Measurements from ENCODE around the gene MAP7. TPM values are rescaled to one million over a fixed set of nuclear protein-coding genes. Genes with fewer than 3 reads are reported as not detected.

The MAP7 gene
- total and polyA plus RNA-seq, 2 experiments from 2014 or later: 0.76 to 0.79 TPM

DNA sequence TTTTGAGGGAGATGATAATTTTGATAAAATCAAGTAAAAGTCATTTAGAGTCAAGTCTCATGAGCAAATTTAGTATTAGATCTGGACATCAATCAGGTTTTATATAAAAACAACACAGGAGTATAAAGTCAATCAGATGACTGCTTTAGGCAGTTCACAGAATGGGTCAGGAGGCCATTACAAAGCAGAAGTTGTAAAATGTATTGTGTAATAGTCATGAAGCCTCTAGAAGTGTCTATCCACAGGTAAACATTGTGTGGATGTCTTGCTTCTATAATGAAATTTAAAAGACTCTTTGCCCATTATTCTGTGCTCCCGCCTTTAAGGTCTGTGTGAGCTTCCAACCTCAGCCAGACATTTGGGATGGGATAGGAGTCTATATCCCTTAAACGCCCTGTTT is 28.8 kb downstream of the MAP7 start:
- H3K27me3 ChIP-seq (replicated peaks; ENCODE audit: insufficient read depth): no peaks in the 10 kb centered on the region
- no peaks in the 10 kb centered on the region for H3K79me2 ChIP-seq (ENCODE audit: insufficient read depth)
- no peak for DNase-seq
- no peaks in the 10 kb centered on the region for H3F3A ChIP-seq (ENCODE audit: insufficient read depth)
- no peak overlapping the region for H3K4me2 ChIP-seq (ENCODE audit: unreplicated experiment)
- no peak overlapping the region for H3K9ac ChIP-seq
- H3K4me1 ChIP-seq (ENCODE audit: insufficient read depth): no peaks in the 10 kb centered on the region
- no peak overlapping the region for H3K27ac ChIP-seq
- TF ChIP-seq EZH2 (IDR thresholded peaks at IDR 0.05; ENCODE audit: insufficient read depth, poor library complexity, severe bottlenecking) (no peak), EZH2phosphoT487 (IDR thresholded peaks at IDR 0.05; ENCODE audit: insufficient read depth, low read depth) (no peak)
- no peaks in the 10 kb centered on the region for H3K9me3 ChIP-seq (ENCODE audit: low read depth)
- H3K4me3 ChIP-seq: no peak overlapping the region
- no peak overlapping the region for H2AFZ ChIP-seq
- WGBS, 2 experiments (ENCODE audit: low coverage in 1 of 2, low lambda C conversion rate in 2 of 2, missing lambda C conversion rate in 2 of 2): 56 to 60% methylated on average over 2 of the region's 2 CpGs
- H3K9me2 ChIP-seq (ENCODE audit: insufficient read depth): no peaks in the 10 kb centered on the region
- H4K20me1 ChIP-seq (ENCODE audit: insufficient read depth): no peaks in the 10 kb centered on the region
- in situ Hi-C loops (cut with MboI): no loop called here
- H3K36me3 ChIP-seq (ENCODE audit: low read depth): no peaks in the 10 kb centered on the region

DNA sequence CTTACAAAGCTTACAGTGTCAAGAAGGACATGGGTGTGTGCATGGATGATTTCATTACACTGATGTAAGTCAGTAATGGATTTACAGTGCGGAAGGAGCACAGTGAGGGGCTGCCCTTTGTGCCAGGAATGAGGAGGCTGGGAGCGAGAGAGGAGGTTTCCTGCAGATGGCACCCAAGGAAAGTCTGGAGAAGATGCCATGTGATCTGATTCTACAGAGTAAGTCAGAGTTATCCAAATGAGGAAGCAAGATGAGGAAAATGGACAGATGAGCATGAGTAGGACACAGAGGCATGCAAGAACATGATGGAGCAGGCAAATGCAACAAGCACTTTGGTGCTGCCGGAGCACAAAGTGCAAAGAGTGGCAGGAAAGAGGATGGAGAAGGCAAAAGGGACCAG is 29.7 kb downstream of the MAP7 start:
- no peaks in the 10 kb centered on the region for H4K20me1 ChIP-seq (ENCODE audit: insufficient read depth)
- H3K27me3 ChIP-seq (replicated peaks; ENCODE audit: insufficient read depth): no peaks in the 10 kb centered on the region
- H3F3A ChIP-seq (ENCODE audit: insufficient read depth): no peaks in the 10 kb centered on the region
- DNase-seq: no peak
- no peak overlapping the region for H3K27ac ChIP-seq
- in situ Hi-C loops (cut with MboI): no loop called here
- no peaks in the 10 kb centered on the region for H3K9me3 ChIP-seq (ENCODE audit: low read depth)
- WGBS, 2 experiments (ENCODE audit: low coverage in 1 of 2, low lambda C conversion rate in 2 of 2, missing lambda C conversion rate in 2 of 2): 76 to 84% methylated on average over 3 of the region's 3 CpGs
- no peak overlapping the region for H2AFZ ChIP-seq
- H3K36me3 ChIP-seq (ENCODE audit: low read depth): no peaks in the 10 kb centered on the region
- TF ChIP-seq EZH2phosphoT487 (IDR thresholded peaks at IDR 0.05; ENCODE audit: insufficient read depth, low read depth) (no peak), EZH2 (IDR thresholded peaks at IDR 0.05; ENCODE audit: insufficient read depth, poor library complexity, severe bottlenecking) (no peak)
- H3K9me2 ChIP-seq (ENCODE audit: insufficient read depth): no peaks in the 10 kb centered on the region
- no peak overlapping the region for H3K4me3 ChIP-seq
- no peak overlapping the region for H3K4me2 ChIP-seq (ENCODE audit: unreplicated experiment)
- H3K4me1 ChIP-seq (ENCODE audit: insufficient read depth): no peaks in the 10 kb centered on the region
- no peaks in the 10 kb centered on the region for H3K79me2 ChIP-seq (ENCODE audit: insufficient read depth)
- no peak overlapping the region for H3K9ac ChIP-seq

- WGBS, 2 experiments (ENCODE audit: low coverage in 1 of 2, low lambda C conversion rate in 2 of 2, missing lambda C conversion rate in 2 of 2): 80 to 85% methylated on average over 3 of the region's 3 CpGs
- H3K4me1 ChIP-seq (ENCODE audit: insufficient read depth): no peaks in the 10 kb centered on the region
- in situ Hi-C loops (cut with MboI): no loop called here
- H3K27ac ChIP-seq: no peak overlapping the region
- H3K9me3 ChIP-seq (ENCODE audit: low read depth): no peaks in the 10 kb centered on the region
- H3K9ac ChIP-seq: no peak overlapping the region
- H3K4me3 ChIP-seq: no peak overlapping the region
- H3K36me3 ChIP-seq (ENCODE audit: low read depth): no peaks in the 10 kb centered on the region
- DNase-seq: no peak
- H3K4me2 ChIP-seq (ENCODE audit: unreplicated experiment): no peak overlapping the region
- H3K9me2 ChIP-seq (ENCODE audit: insufficient read depth): no peaks in the 10 kb centered on the region
- H3F3A ChIP-seq (ENCODE audit: insufficient read depth): no peaks in the 10 kb centered on the region
- H2AFZ ChIP-seq: no peak overlapping the region
- no peaks in the 10 kb centered on the region for H3K27me3 ChIP-seq (replicated peaks; ENCODE audit: insufficient read depth)
- no peaks in the 10 kb centered on the region for H3K79me2 ChIP-seq (ENCODE audit: insufficient read depth)
- H4K20me1 ChIP-seq (ENCODE audit: insufficient read depth): no peaks in the 10 kb centered on the region
- TF ChIP-seq EZH2phosphoT487 (IDR thresholded peaks at IDR 0.05; ENCODE audit: insufficient read depth, low read depth): no peak
- TF ChIP-seq EZH2 (IDR thresholded peaks at IDR 0.05; ENCODE audit: insufficient read depth, poor library complexity, severe bottlenecking): no peak
Measured at GRCh38 chr6:136517582-136517981, 32.6 kb downstream of the MAP7 start.

- H3F3A ChIP-seq (ENCODE audit: insufficient read depth): no peaks in the 10 kb centered on the region
- no peak overlapping the region for H3K9ac ChIP-seq
- H2AFZ ChIP-seq: no peak overlapping the region
- TF ChIP-seq EZH2 (IDR thresholded peaks at IDR 0.05; ENCODE audit: insufficient read depth, poor library complexity, severe bottlenecking) (no peak), EZH2phosphoT487 (IDR thresholded peaks at IDR 0.05; ENCODE audit: insufficient read depth, low read depth) (no peak)
- H3K36me3 ChIP-seq (ENCODE audit: low read depth): no peaks in the 10 kb centered on the region
- in situ Hi-C loops (cut with MboI): no loop called here
- no peaks in the 10 kb centered on the region for H3K9me3 ChIP-seq (ENCODE audit: low read depth)
- no peaks in the 10 kb centered on the region for H4K20me1 ChIP-seq (ENCODE audit: insufficient read depth)
- no peaks in the 10 kb centered on the region for H3K9me2 ChIP-seq (ENCODE audit: insufficient read depth)
- DNase-seq: peak; percentile 19
- no peak overlapping the region for H3K27ac ChIP-seq
- no peaks in the 10 kb centered on the region for H3K4me1 ChIP-seq (ENCODE audit: insufficient read depth)
- H3K27me3 ChIP-seq (replicated peaks; ENCODE audit: insufficient read depth): no peaks in the 10 kb centered on the region
- H3K79me2 ChIP-seq (ENCODE audit: insufficient read depth): no peaks in the 10 kb centered on the region
- H3K4me3 ChIP-seq: no peak overlapping the region
- H3K4me2 ChIP-seq (ENCODE audit: unreplicated experiment): no peak overlapping the region
Measured at GRCh38 chr6:136517002-136517401, 33.2 kb downstream of the MAP7 start.

- Histone ChIP-seq H3K4me3 (no peak overlapping the region), H3K9ac (no peak overlapping the region), H3K79me2 (ENCODE audit: insufficient read depth) (no peaks in the 10 kb centered on the region), H3K36me3 (ENCODE audit: low read depth) (no peaks in the 10 kb centered on the region), H3K4me1 (ENCODE audit: insufficient read depth) (no peaks in the 10 kb centered on the region), H3K9me2 (ENCODE audit: insufficient read depth) (no peaks in the 10 kb centered on the region), H4K20me1 (ENCODE audit: insufficient read depth) (no peaks in the 10 kb centered on the region), H3K4me2 (ENCODE audit: unreplicated experiment) (no peak overlapping the region), H2AFZ (no peak overlapping the region), H3K27me3 (replicated peaks; ENCODE audit: insufficient read depth) (no peaks in the 10 kb centered on the region), H3K9me3 (ENCODE audit: low read depth) (no peaks in the 10 kb centered on the region), H3K27ac (no peak overlapping the region), H3F3A (ENCODE audit: insufficient read depth) (no peaks in the 10 kb centered on the region)
- in situ Hi-C loops (cut with MboI): no loop called here
- no peak for TF ChIP-seq EZH2phosphoT487 (IDR thresholded peaks at IDR 0.05; ENCODE audit: insufficient read depth, low read depth)
- no peak for TF ChIP-seq EZH2 (IDR thresholded peaks at IDR 0.05; ENCODE audit: insufficient read depth, poor library complexity, severe bottlenecking)
- DNase-seq: no peak
- 60 to 69% methylated on average over 4 of the region's 4 CpGs for WGBS, 2 experiments (ENCODE audit: low coverage in 1 of 2, low lambda C conversion rate in 2 of 2, missing lambda C conversion rate in 2 of 2)
Measured at GRCh38 chr6:136514591-136514990, 35.6 kb downstream of the MAP7 start.

Data from GM23248 (cell line).